ENCODE data around the gene SLC9A7. TPM values are rescaled to one million over a fixed set of nuclear protein-coding genes. Genes with fewer than 3 reads are reported as not detected.

The SLC9A7 gene
- total and polyA plus RNA-seq, 2 of the 13 experiments (the other 11 are each of a cell fraction or from before 2014, with no cell fraction given), result 5.8 to 7.2 TPM

GRCh38 chrX:46573331-46573891 lies 185.5 kb downstream of the SLC9A7 start, which contains the start of gene CHST7 (continued):
- TF ChIP-seq ZNF318 (CRISPR knock-in tag; IDR thresholded peaks at IDR 0.05) (no peak), ZNF232 (CRISPR knock-in tag; IDR thresholded peaks at IDR 0.05; ENCODE audit: borderline replicate concordance) (no peak), YEATS4 (CRISPR knock-in tag; IDR thresholded peaks at IDR 0.05; ENCODE audit: borderline replicate concordance) (no peak), NFYB (CRISPR knock-in tag; IDR thresholded peaks at IDR 0.05) (peak; percentile 45), LBX2 (CRISPR knock-in tag; IDR thresholded peaks at IDR 0.05; ENCODE audit: borderline replicate concordance) (no peak), GPN1 (CRISPR knock-in tag; IDR thresholded peaks at IDR 0.05; ENCODE audit: borderline replicate concordance) (no peak), ZNF770 (CRISPR knock-in tag; IDR thresholded peaks at IDR 0.05) (no peak), ZBED4 (CRISPR knock-in tag; IDR thresholded peaks at IDR 0.05; ENCODE audit: borderline replicate concordance) (no peak), TBX2 (CRISPR knock-in tag; IDR thresholded peaks at IDR 0.05; ENCODE audit: borderline replicate concordance) (no peak), ZNF414 (CRISPR knock-in tag; IDR thresholded peaks at IDR 0.05) (0 out of 2 replicates have a peak, but pooled peaks have one; percentile 18), NCOA5 (CRISPR knock-in tag; IDR thresholded peaks at IDR 0.05) (no peak), ZNF292 (CRISPR knock-in tag; IDR thresholded peaks at IDR 0.05; ENCODE audit: borderline replicate concordance, low read depth) (no peak; the same call in 1 of the 2 replicates)

Data from HepG2 (cell line).